22Rv1 (cell line): ENCODE results near the gene C1orf210.

Experiments
- H3K27ac ChIP-seq: fragments of 450-650 bp; 2 replicates; pipeline ENCODE4 v1.5.1; 2017
- ZFX ChIP-seq: fragments of 450-650 bp; IDR thresholded peaks from 2 replicates; pipeline ENCODE4 v1.6.1; 2017; ENCODE audit warnings: antibody characterized with exemption, borderline replicate concordance
- TF ChIP-seq, protein P1 (sequence below): fragments of 450-650 bp; IDR thresholded peaks from 2 replicates; pipeline ENCODE4 v1.5.1; 2017; ENCODE audit warnings: mild to moderate bottlenecking

Gene C1orf210

GRCh38 chr1:43305926-43306687, 20.7 kb upstream of the C1orf210 start:
- TF ChIP-seq, protein P1, sequence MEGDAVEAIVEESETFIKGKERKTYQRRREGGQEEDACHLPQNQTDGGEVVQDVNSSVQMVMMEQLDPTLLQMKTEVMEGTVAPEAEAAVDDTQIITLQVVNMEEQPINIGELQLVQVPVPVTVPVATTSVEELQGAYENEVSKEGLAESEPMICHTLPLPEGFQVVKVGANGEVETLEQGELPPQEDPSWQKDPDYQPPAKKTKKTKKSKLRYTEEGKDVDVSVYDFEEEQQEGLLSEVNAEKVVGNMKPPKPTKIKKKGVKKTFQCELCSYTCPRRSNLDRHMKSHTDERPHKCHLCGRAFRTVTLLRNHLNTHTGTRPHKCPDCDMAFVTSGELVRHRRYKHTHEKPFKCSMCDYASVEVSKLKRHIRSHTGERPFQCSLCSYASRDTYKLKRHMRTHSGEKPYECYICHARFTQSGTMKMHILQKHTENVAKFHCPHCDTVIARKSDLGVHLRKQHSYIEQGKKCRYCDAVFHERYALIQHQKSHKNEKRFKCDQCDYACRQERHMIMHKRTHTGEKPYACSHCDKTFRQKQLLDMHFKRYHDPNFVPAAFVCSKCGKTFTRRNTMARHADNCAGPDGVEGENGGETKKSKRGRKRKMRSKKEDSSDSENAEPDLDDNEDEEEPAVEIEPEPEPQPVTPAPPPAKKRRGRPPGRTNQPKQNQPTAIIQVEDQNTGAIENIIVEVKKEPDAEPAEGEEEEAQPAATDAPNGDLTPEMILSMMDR, result no peak
- no peak for TF ChIP-seq ZFX
- H3K27ac ChIP-seq, result no peak overlapping the region

- no peak for TF ChIP-seq ZFX
- TF ChIP-seq, protein P1, result no peak
- no peak overlapping the region for H3K27ac ChIP-seq
Measured at GRCh38 chr1:43305461-43305860, 20.1 kb upstream of the C1orf210 start.

DNA sequence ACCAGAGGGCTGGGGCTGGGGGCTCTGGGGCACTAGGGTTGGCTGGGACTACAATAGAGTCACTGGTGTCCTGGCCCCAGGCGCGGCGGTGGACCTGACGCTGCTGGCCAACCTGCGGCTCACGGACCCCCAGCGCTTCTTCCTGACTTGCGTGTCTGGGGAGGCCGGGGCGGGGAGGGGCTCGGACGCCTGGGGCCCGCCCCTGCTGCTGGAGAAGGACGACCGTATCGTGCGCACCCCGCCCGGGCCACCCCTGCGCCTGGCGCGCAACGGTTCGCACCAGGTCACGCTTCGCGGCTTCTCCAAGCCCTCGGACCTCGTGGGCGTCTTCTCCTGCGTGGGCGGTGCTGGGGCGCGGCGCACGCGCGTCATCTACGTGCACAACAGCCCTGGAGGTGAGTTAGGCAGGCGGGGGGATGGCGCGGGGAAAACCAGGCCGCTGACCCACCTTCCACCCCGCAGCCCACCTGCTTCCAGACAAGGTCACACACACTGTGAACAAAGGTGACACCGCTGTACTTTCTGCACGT, 19.5 kb upstream of the C1orf210 start:
- H3K27ac ChIP-seq, result no peak overlapping the region
- TF ChIP-seq, protein P1, result no peak
- no peak for TF ChIP-seq ZFX

DNA sequence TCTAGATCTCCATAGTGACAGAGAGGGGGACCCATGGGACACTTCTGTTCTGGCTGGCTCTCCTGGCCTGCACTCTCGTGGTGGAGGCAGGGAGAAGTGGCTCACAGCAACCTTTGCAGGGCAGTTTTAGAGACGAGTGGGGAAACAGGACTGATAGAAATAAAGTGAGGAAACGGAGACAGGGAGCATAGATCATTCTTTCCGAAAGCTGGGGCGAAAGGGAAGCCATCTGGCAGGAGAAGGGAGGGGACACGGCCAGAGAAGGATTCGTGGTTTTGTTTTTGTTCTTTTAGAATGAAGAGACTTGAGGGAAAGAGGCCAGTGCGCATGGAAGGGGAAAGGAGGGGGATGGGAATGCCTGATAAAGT, 18.9 kb upstream of the C1orf210 start:
- no peak for TF ChIP-seq ZFX
- TF ChIP-seq, protein P1, result no peak
- no peak overlapping the region for H3K27ac ChIP-seq

- TF ChIP-seq ZFX, result no peak
- TF ChIP-seq, protein P1, result no peak
- H3K27ac ChIP-seq, result no peak overlapping the region
Measured at GRCh38 chr1:43303471-43304313, 18.3 kb upstream of the C1orf210 start.

DNA sequence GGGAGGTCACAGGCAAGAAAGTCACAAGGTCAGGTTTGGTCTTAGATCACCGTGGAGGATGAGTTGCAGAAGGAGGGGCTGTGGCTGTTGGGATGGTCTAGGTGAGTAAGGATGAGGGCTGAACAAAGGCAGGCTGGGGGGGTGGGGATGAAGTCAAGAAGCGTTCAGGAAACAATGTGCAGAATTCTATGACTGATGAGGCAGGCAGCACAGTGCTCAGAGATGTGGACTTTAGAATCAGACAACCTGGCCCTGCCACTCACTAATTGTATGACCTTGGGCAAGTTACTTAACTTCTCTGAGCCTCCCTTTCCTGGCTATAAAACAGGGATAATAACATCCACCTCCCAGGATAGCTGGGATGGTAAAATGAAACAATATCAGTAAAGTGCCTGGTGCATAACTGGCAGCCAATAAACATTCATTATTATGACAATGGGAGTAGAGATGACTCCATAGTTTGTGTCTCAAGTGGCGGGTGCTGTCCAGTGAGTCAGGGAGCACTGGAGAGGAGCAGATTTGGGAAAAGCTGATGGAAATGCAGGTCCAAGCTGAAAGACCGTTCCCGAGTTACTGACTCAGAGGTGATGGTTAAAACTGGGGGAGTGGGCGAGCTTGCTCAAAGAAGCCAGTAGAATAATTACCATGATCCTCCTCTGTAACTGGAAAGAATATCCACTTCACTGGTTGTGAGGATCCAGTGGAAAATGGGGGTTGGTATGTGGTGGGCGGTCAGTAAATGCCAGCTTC, 17.5 kb upstream of the C1orf210 start:
- TF ChIP-seq ZFX, result no peak
- TF ChIP-seq, protein P1, result no peak

More for the DNA sequence above, 17.5 kb upstream of the C1orf210 start:
- H3K27ac ChIP-seq, result no peak overlapping the region
